Panc1 (cell line): ENCODE results near the gene PRR36.

Source experiments
- CTCF ChIP-seq: fragments of 450-650 bp; IDR thresholded peaks from 2 replicates; pipeline ENCODE4 v1.5.1; 2017; ENCODE audit warnings: mild to moderate bottlenecking
- POLR2AphosphoS5 ChIP-seq: IDR thresholded peaks from 2 replicates; pipeline ENCODE4 v1.6.1; 2012; ENCODE audit warnings: mild to moderate bottlenecking, low read depth, low read length, moderate library complexity
- REST ChIP-seq, 2 experiments: IDR thresholded peaks; 2 replicates each; pipeline ENCODE4 v1.6.1; 2011 to 2012; ENCODE audit warnings: low read depth in 2 of 2, control low read depth in 1 of 2, low read length in 1 of 2, mild to moderate bottlenecking in 1 of 2, moderate library complexity in 1 of 2; ENCODE audit not compliant: insufficient read depth in 1 of 2
- SIN3A ChIP-seq: IDR thresholded peaks from 2 replicates; pipeline ENCODE4 v1.6.1; 2012; ENCODE audit warnings: low read depth, mild to moderate bottlenecking, low read length, moderate library complexity, borderline replicate concordance; ENCODE audit not compliant: insufficient read depth

- no peak for TF ChIP-seq CTCF
- TF ChIP-seq SIN3A = no peak
- TF ChIP-seq REST (IDR thresholded peaks at IDR 0.05; ENCODE audit: insufficient read depth in 1 of 2, low read depth in 2 of 2, low read length in 1 of 2) = no peak
- no peak for TF ChIP-seq POLR2AphosphoS5
Observed at GRCh38 chr19:7863971-7864689, 10.1 kb downstream of the PRR36 start.
